DND-41 (cell line): Measurements from ENCODE around the gene MMP8.

Experiments used
- CTCF ChIP-seq: IDR thresholded peaks from 2 replicates; pipeline ENCODE4 v1.5.1; 2012; ENCODE audit warnings: borderline replicate concordance, low read length, moderate library complexity, mild to moderate bottlenecking; ENCODE audit not compliant: poor library complexity, severe bottlenecking; ENCODE audit errors: extremely low read depth
- EZH2 ChIP-seq: IDR thresholded peaks from 3 replicates; pipeline ENCODE4 v1.6.1; 2012; ENCODE audit warnings: borderline replicate concordance, low read depth, mild to moderate bottlenecking, moderate library complexity, low read length, inconsistent platforms; ENCODE audit not compliant: severe bottlenecking

- no peak for TF ChIP-seq CTCF
- TF ChIP-seq EZH2, result no peak
Observed at GRCh38 chr11:102719620-102720277, 5.0 kb downstream of the MMP8 start.
